ENCODE data around the gene ZNF581.

The ZNF581 gene

DNA sequence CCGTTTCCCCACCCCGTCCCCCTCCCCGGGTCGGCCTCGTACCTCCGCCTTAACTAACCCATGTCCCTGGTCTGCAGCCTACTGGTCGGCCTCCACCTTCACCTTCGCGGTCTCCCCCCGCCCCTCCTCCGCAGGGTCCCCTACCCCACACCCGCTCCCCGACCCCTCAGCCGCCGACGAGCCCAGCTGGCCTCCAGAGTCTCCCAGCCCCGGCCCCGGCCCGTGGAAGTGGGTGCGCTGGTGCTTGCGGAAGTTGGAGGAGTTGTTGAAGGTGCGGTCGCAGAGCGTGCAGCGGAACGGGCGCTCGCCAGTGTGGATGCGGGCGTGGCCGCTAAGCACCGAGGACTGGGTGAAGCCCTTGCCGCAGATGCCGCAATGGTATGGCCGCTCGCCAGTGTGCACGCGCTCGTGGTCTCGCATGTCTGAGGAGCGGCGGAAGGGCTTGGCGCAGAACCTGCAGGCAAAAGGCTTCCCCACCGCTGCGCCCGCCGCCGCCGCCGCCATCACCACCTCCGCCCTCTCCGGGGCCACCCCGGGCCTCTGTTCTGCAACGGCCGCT, 21.7 kb upstream of the ZNF581 start:
- DNase-seq (ENCODE audit: low read depth), result no peak
- H3K4me3 ChIP-seq (ENCODE audit: low read depth, low read length), result no peak overlapping the region
- TF ChIP-seq, protein P1, sequence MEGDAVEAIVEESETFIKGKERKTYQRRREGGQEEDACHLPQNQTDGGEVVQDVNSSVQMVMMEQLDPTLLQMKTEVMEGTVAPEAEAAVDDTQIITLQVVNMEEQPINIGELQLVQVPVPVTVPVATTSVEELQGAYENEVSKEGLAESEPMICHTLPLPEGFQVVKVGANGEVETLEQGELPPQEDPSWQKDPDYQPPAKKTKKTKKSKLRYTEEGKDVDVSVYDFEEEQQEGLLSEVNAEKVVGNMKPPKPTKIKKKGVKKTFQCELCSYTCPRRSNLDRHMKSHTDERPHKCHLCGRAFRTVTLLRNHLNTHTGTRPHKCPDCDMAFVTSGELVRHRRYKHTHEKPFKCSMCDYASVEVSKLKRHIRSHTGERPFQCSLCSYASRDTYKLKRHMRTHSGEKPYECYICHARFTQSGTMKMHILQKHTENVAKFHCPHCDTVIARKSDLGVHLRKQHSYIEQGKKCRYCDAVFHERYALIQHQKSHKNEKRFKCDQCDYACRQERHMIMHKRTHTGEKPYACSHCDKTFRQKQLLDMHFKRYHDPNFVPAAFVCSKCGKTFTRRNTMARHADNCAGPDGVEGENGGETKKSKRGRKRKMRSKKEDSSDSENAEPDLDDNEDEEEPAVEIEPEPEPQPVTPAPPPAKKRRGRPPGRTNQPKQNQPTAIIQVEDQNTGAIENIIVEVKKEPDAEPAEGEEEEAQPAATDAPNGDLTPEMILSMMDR (IDR thresholded peaks at IDR 0.05; ENCODE audit: control insufficient read depth, extremely low read depth, insufficient read depth), result no peak

GRCh38 chr19:55622242-55622969, 21.0 kb upstream of the ZNF581 start:
- TF ChIP-seq, protein P1 (IDR thresholded peaks at IDR 0.05; ENCODE audit: control insufficient read depth, extremely low read depth, insufficient read depth), result no peak
- no peak overlapping the region for H3K4me3 ChIP-seq (ENCODE audit: low read depth, low read length)
- no peak for DNase-seq (ENCODE audit: low read depth)

DNA sequence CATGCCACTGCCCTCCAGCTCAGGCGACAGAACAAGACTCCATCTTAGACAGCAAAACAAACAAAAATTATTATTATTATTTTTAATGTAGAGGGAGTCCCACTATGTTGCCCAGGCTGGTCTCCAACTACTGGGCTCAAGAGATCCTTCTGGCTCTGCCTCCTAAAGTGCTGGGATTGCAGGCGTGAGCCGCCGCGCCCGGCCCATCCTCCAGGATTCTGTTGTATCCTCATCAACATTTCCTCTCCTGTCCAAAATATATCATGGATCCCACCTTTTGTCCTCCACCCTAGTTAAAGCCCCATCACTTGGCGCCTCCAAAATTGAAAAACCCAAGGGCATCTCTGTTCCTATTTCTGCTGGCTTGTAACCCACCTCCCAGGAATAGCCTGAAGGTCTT, 20.3 kb upstream of the ZNF581 start:
- TF ChIP-seq, protein P1 (IDR thresholded peaks at IDR 0.05; ENCODE audit: control insufficient read depth, extremely low read depth, insufficient read depth), result no peak
- H3K4me3 ChIP-seq (ENCODE audit: low read depth, low read length), result no peak overlapping the region
- no peak for DNase-seq (ENCODE audit: low read depth)

DNA sequence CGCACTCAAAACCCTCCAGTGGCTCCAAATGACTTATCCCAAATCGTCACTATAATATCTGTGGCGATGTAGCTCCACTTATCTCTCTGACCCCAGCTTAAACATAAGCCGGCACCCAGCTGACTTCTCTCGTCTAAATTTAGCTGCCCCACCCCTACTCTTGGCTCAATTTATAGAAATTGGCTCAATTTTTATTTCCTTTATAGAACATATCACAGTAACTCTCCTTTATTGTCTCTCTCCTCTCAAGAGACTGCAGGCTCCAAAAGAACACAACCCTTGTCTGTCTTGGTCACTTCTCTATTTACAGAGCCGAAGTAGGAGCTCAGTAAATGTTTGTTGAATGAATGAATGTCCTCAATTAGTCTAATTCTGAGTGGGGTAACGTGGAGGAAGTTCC, 19.9 kb upstream of the ZNF581 start:
- no peak for DNase-seq (ENCODE audit: low read depth)
- H3K4me3 ChIP-seq (ENCODE audit: low read depth, low read length), result peak overlapping the region; percentile 51
- TF ChIP-seq, protein P1 (IDR thresholded peaks at IDR 0.05; ENCODE audit: control insufficient read depth, extremely low read depth, insufficient read depth), result no peak

- TF ChIP-seq, protein P1 (IDR thresholded peaks at IDR 0.05; ENCODE audit: control insufficient read depth, extremely low read depth, insufficient read depth), result no peak
- peak; percentile 58 for DNase-seq (ENCODE audit: low read depth)
- H3K4me3 ChIP-seq (ENCODE audit: low read depth, low read length), result peak within 1 kb of the TSS; percentile 51
Observed at GRCh38 chr19:55624109-55625003, 19.1 kb upstream of the ZNF581 start, which contains the start of gene ZNF784. Gene ZNF784, minus strand, starts transcription at chr19:55624566. Its CDS starts 5 bp downstream, at chr19:55624561.

GRCh38 chr19:55625004-55625326, 18.5 kb upstream of the ZNF581 start:
- peak overlapping the region; percentile 51 for H3K4me3 ChIP-seq (ENCODE audit: low read depth, low read length)
- TF ChIP-seq, protein P1 (IDR thresholded peaks at IDR 0.05; ENCODE audit: control insufficient read depth, extremely low read depth, insufficient read depth), result no peak
- DNase-seq (ENCODE audit: low read depth), result no peak
